Small intestine (tissue), 7 donors: ENCODE results near the gene KRTAP12-2. TPM values are rescaled to one million over a fixed set of nuclear protein-coding genes. Genes with fewer than 3 reads are reported as not detected.

Source experiments
- DNase-seq, 2 donors: peaks; one replicate each; pipeline versions ENCODE4 v3.0.0 to v3.0.0-alpha.2; 2013
- FAIRE-seq: peaks from 2 replicates; lab custom pipeline; 2012; peaks lifted over from hg19 to GRCh38; lab: Jason Lieb, UNC
- H3K27ac ChIP-seq, 3 donors: one replicate each; pipeline ENCODE4 v1.5.1; 2013; ENCODE audit warnings: low read length in 2 of 3, mild to moderate bottlenecking in 2 of 3, control low read depth in 1 of 3, inconsistent platforms in 1 of 3, low read depth in 1 of 3, moderate library complexity in 1 of 3
- H3K27me3 ChIP-seq, 3 donors: one replicate each; pipeline ENCODE4 v1.6.1; 2013; ENCODE audit warnings: low read length in 3 of 3, inconsistent platforms in 1 of 3; ENCODE audit not compliant: control insufficient read depth in 3 of 3, insufficient read depth in 3 of 3
- H3K36me3 ChIP-seq, 3 donors: one replicate each; pipeline ENCODE4 v1.6.1; 2013; ENCODE audit warnings: low read length in 3 of 3, inconsistent platforms in 1 of 3, low read depth in 1 of 3, mild to moderate bottlenecking in 1 of 3, moderate library complexity in 1 of 3; ENCODE audit not compliant: control insufficient read depth in 3 of 3, insufficient read depth in 2 of 3
- H3K4me1 ChIP-seq, 3 donors: one replicate each; pipeline ENCODE4 v1.6.1; 2013; ENCODE audit warnings: low read length in 2 of 3, inconsistent platforms in 1 of 3, low read depth in 1 of 3, mild to moderate bottlenecking in 1 of 3, moderate library complexity in 1 of 3; ENCODE audit not compliant: control insufficient read depth in 3 of 3, insufficient read depth in 2 of 3
- H3K4me3 ChIP-seq, 3 donors: one replicate each; pipeline ENCODE4 v1.5.1; 2013; ENCODE audit warnings: low read length in 3 of 3, control low read depth in 1 of 3, inconsistent platforms in 1 of 3, low read depth in 1 of 3, mild to moderate bottlenecking in 1 of 3, moderate library complexity in 1 of 3
- H3K9me3 ChIP-seq, 2 donors: one replicate each; pipeline ENCODE4 v1.6.1; 2013; ENCODE audit warnings: low read depth in 1 of 2, low read length in 1 of 2; ENCODE audit not compliant: control insufficient read depth in 2 of 2, insufficient read depth in 1 of 2
- WGBS, 3 donors: extraction: QIAGEN DNeasy Blood & Tissue Kit; methylation state at CpG; one replicate each; pipeline ENCODE4 v1.1.7; 2013; 5-methylcytosine and 5-hydroxymethylcytosine counted together
- polyA plus RNA-seq, 4 donors: library from polyadenylated mRNA; stranded (reverse) in 3 of 4; unstranded in 1 of 4; fragments of 200-250 nt in 3 of 4; fragments of 120-200 nt in 1 of 4; gene quantifications; one replicate each; pipeline versions ENCODE4 v1.2.1 to v1.2.3, GENCODE V29; 2013
- donor health status: healthy with polysubstance abuse.
- donor health status: control.
- donor health status: control.
- donor health status: Bipolar disorder and iron deficiency.
- donor health status: healthy.

The KRTAP12-2 gene
- polyA plus RNA-seq, 4 donors, result not detected

DNA sequence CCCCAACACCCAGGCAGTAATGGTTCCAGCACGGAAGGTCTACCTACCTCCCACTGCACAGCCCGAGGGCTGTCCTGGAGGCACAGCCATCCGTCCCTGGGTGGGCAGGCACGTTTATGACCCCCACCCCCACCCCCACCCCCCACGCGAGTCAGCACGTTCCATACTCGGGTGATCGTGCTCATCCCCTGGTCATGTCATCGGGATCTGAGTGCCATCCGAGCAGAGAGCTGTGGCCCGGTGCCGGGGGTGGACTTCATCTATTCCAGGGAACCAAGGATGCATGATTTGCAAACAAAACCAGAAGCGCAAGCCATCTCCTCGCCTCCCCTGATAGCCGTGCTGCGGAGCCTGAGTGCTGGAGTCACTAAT is 43.6 kb upstream of the KRTAP12-2 start:
- no peaks in the 10 kb centered on the region for H3K4me1 ChIP-seq
- H3K9me3 ChIP-seq, result peaks cover 0 to 6% of the 10 kb centered on the region in 2 donors
- no peaks in the 10 kb centered on the region for H3K36me3 ChIP-seq
- DNase-seq, result no peak
- no peak overlapping the region for H3K27ac ChIP-seq
- FAIRE-seq, result no peak
- H3K27me3 ChIP-seq, result peaks cover 17 to 91% (median 57%) of the 10 kb centered on the region in 3 donors
- WGBS, 3 donors, result 6 to 8% (median 6%) methylated on average over 17 of the region's 17 CpGs
- no peak overlapping the region for H3K4me3 ChIP-seq

DNA sequence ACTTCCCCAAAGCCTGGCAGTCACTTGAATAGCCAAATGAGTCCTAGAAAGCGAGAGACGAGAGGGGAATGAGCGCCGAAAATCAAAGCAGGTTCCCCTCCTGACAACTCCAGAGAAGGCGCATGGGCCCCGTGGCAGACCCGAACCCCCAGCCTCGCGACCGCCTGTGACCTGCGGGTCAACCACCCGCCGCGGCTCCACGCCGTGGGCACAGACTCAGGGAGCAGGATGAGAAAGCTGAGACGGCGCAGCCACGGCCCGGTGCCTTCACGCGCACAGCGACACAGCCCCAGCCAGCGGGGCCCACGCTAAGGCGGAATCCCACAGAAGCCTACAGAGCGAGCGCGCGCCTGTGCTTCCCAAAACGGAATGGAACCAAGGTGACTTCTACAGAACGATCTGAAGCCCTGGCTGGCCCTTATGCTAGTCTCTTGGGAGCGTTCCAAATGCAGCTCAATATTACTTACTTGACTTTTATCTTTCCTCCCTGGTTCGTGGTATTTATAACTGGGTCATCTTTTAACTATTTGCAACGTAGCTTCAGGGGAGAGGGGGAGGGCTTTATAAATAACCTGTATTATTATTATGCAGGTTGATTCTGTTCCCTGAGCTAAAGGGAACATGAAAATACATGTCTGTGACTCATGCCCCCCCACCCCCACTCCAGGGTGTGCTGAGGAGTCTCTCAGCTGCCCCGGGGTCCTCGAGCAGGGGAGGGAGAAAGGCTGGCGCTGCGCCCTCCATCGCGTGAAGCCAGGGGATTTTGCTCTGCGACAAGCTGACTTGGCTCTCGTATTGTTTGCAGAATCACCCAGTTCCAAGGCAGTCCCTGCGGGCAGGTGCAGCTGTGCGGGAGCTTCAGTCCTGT is 42.9 kb upstream of the KRTAP12-2 start:
- DNase-seq (no peak), FAIRE-seq (no peak)
- no peaks in the 10 kb centered on the region for H3K36me3 ChIP-seq
- H3K9me3 ChIP-seq, result peaks cover 0 to 8% of the 10 kb centered on the region in 2 donors
- H3K4me1 ChIP-seq, result no peaks in the 10 kb centered on the region
- 4 to 7% (median 4%) methylated on average over 45 of the region's 45 CpGs for WGBS, 3 donors
- no peak overlapping the region for H3K27ac ChIP-seq
- H3K4me3 ChIP-seq, result no peak overlapping the region
- H3K27me3 ChIP-seq, result peaks cover 17 to 88% (median 58%) of the 10 kb centered on the region in 3 donors

DNA sequence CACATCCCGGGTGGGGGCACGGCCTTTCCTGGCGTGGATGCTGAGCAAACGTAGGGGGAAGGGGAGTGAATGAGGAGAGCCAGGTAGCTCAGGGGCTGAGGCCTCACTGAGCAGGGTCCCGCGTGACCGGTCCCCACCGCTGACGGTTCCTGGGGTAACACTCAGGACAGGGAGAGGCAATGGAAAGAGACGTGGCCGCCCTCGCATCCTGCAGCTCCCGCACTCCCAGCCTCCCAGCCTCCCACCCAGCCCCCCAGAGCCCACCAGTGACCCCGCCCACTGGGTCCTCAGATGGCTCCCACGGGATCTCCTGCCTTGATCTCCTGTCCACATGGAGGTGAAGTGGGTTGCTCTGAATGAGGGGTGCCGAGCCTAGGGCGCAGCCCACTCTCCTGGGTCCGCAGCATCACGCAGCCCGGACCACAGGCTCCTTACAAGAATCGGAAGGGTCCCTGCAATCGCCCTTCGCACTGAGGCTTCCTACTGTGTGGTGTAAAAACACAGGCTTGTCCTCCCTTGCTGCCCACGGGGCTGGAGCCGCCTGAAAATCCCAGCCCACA is 42.2 kb upstream of the KRTAP12-2 start:
- DNase-seq, result no peak
- WGBS, 3 donors, result 7 to 11% (median 9%) methylated on average over 23 to 25 of the region's 25 CpGs
- peaks cover 17 to 90% (median 63%) of the 10 kb centered on the region in 3 donors for H3K27me3 ChIP-seq

DNA sequence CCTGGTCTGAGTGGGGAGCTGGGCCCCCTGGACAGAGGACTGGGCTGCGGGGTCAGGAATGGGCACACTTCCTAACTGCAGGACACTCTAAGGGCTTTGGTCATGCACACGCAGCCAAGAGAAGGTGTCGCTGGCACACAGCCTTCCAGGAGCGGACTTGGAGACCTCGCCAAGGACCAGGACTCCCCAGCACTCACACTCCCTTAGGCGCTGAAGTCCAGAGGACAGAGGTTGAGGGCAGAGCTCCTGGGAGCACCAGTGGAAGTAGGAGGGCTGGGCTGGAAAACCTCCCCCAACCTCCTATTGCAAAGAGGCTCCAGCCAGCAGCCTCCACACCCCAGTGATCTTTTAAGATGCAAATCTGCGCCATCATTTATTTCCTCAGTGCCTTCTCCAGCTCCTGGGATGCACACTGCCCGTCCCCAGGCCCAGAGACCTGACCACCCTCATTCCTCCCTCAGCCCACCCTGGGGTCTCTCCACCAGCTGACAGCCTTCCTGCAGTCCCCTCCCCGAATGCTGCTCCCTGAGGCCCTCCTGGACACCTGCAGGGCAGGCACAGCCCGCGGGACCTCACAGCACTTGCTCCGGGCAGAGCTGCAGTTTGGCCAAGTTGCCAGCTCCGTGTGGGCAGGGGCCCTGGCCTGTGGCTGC is 41.6 kb upstream of the KRTAP12-2 start:
- DNase-seq, result no peak
- peaks cover 0 to 10% of the 10 kb centered on the region in 2 donors for H3K9me3 ChIP-seq
- 3 to 7% (median 6%) methylated on average over 13 of the region's 13 CpGs for WGBS, 3 donors
- FAIRE-seq, result no peak
- H3K27ac ChIP-seq, result no peak overlapping the region
- H3K27me3 ChIP-seq, result peaks cover 15 to 90% (median 66%) of the 10 kb centered on the region in 3 donors
- H3K36me3 ChIP-seq, result no peaks in the 10 kb centered on the region
- H3K4me3 ChIP-seq, result no peak overlapping the region
- no peaks in the 10 kb centered on the region for H3K4me1 ChIP-seq

More for the DNA sequence above, 42.2 kb upstream of the KRTAP12-2 start:
- Histone ChIP-seq H3K4me1 (no peaks in the 10 kb centered on the region), H3K4me3 (no peak overlapping the region), H3K27ac (no peak overlapping the region), H3K36me3 (no peaks in the 10 kb centered on the region), H3K9me3 (peaks cover 0 to 10% of the 10 kb centered on the region in 2 donors)
- no peak for FAIRE-seq

DNA sequence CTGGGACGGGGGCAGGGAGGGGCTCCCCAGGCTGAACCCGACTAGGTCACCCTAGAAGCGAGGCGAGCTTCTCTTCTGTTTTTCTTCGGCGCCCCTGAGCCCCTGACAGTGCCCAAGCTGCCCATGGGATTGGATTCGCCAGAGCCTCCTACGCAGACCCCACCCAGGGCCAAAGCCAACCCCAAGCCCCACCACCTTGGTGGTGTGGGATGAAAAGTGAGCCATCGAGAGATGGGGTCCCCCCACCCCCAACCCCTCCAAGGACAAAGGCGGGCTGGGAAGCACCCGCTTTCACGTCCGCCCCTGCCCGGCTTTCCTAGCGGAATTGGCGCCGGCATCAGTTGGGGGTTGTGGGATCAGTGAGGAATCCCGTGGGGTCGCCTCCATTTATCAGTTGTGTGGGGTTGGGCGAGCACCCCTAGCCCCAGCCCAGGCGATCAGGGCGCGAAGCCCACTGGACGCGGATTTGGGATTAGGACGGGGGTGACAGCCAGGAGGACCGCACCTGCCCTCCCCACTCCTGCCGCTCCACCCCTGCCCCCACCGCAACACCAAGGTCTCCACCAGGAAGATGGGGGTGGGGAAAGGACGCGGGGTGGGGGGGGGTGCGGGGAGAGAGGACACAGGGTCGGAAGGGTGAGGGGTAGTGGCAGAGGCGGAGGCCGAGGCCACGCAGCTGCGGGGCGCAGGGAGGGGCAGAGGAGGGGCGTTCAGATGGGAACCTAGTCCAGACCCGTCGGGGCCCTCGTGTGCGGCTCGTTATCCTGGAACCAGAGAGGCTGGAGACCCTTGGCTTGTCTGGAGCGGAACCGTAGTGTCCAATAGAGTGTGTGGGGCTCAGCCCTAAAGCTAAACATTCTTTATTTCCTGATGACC is 40.2 kb upstream of the KRTAP12-2 start:
- FAIRE-seq, result no peak
- Histone ChIP-seq H3K4me3 (no peak overlapping the region), H3K27me3 (peaks cover 15 to 84% (median 60%) of the 10 kb centered on the region in 3 donors), H3K9me3 (peaks cover 0 to 10% of the 10 kb centered on the region in 2 donors), H3K36me3 (no peaks in the 10 kb centered on the region), H3K27ac (no peak overlapping the region), H3K4me1 (no peaks in the 10 kb centered on the region)
- DNase-seq, result no peak
- WGBS, 3 donors, result 9 to 14% (median 11%) methylated on average over 37 to 46 of the region's 46 CpGs

DNA sequence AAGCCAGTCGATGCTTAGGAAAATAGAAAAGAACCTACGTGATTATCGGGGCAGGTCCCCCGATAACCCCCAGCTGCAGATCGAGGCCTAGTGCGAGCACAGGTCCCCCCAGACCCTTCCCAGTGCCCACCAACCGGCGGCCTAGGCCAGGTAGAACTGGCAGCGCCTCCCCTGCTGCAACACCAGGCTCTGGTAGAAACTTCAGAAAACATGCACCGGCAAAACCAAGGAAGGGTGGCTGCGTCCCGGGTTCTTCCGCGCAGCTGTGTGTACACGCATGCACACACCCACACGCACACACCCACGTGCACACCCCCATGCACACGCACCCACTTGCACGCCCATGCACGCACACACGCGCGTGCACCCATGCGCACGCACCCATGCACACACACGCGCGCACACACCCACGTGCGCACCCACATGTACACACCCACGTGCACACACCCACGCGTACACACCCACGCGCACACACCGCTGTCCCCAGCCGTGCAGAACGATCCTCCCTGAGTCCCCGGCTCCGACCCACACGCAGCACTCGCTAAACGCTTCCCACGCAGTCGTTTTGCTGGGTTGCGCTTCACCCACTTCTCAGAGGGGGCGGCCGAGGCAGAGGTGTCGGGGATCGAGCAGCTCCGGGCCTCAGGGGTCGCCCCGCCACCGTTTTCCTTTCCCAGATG is 39.4 kb upstream of the KRTAP12-2 start:
- Histone ChIP-seq H3K4me3 (no peak overlapping the region), H3K27ac (no peak overlapping the region), H3K9me3 (peaks cover 0 to 10% of the 10 kb centered on the region in 2 donors), H3K4me1 (no peaks in the 10 kb centered on the region), H3K36me3 (no peaks in the 10 kb centered on the region), H3K27me3 (peaks cover 12 to 84% (median 53%) of the 10 kb centered on the region in 3 donors)
- DNase-seq (no peak), FAIRE-seq (no peak)
- WGBS, 3 donors, result 9 to 22% (median 22%) methylated on average over 50 to 54 of the region's 54 CpGs

DNA sequence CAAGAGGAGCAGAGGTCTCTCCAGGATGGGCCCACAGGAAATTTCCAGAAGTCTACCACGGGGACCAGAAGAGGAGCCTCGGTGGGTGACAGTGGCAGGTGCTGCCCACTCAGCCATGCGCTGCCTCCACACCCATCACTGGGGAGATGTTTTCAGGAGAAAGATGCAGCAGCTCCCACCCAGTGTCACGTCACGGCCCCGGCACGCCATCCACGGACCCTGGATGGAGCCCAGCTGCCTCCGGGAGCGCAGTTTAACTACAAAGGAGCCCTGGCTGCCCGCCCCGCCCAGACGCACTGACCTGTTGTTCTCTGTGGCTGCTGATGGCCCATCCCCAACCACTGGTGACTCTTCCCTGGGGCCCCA is 37.9 kb upstream of the KRTAP12-2 start:
- no peaks in the 10 kb centered on the region for H3K4me1 ChIP-seq
- 23 to 34% (median 25%) methylated on average over 11 to 13 of the region's 13 CpGs for WGBS, 3 donors
- no peaks in the 10 kb centered on the region for H3K36me3 ChIP-seq
- H3K27me3 ChIP-seq, result peaks cover 10 to 81% (median 44%) of the 10 kb centered on the region in 3 donors
- DNase-seq, result no peak
- H3K9me3 ChIP-seq, result peaks cover 0 to 10% of the 10 kb centered on the region in 2 donors
- no peak overlapping the region for H3K27ac ChIP-seq
- H3K4me3 ChIP-seq, result no peak overlapping the region
- no peak for FAIRE-seq
